ENCODE measurements around the gene IQGAP1. TPM values are rescaled to one million over a fixed set of nuclear protein-coding genes. Genes with fewer than 3 reads are reported as not detected.

The IQGAP1 gene
- total RNA-seq, 1 donor from 2014 or later, result 61.1 TPM

DNA sequence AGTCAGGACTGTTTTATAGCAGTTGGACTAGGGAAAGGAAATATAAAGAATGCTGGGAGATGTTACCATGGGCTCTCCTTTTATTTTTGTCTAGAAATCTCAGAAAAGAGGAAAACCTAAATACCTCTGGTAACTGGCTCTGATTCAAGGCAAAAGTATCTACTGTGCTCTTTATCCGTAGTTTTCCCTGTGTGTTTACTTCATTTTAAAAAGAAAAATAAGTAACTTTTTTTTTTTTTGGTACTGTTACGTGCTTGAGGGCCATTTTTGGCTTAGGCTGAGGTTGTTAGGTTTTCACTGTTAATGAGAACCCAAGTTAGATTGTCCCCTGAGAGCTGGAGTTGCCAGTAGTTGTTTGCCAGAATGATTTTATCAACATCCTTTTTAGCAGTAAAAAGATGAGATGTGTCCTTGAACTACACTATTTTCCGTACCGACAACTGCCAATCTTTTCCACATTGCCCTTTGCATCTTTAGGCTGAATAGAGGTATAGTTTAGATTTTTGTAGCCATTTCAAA is 35.8 kb downstream of the IQGAP1 start:
- no peak overlapping the region for H3K27ac Mint-ChIP-seq (ENCODE audit: unreplicated experiment)
- no peak overlapping the region for H3K4me3 Mint-ChIP-seq (ENCODE audit: unreplicated experiment)

DNA sequence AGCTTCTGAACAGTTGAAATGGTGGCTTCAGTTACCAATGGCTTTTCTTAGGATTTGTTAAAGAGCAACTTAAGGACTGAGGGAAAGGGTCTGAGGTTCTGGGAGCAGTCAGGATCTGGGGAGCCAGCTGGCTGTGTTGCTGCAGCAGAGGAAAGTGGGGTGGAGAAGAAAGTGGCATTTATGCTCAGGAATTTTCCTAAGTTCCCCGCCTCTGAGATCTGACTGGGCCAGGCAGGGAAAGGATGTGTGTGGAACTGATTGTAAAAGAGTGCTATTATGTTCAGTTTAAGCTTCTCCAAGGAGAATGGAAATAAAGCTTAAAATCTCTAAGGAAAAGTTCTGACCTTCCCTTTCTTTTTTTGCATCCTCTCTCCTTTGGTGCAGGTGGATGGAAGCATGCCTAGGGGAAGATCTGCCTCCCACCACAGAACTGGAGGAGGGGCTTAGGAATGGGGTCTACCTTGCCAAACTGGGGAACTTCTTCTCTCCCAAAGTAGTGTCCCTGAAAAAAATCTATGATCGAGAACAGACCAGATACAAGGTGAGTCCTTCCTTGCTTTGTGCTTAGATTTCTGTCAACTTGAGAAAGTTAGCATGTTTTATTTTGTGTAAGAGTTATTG is 37.8 kb downstream of the IQGAP1 start:
- Mint-ChIP-seq H3K9me3 (ENCODE audit: unreplicated experiment) (no peaks in the 10 kb centered on the region), H3K27me3 (ENCODE audit: unreplicated experiment) (no peaks in the 10 kb centered on the region), H3K36me3 (ENCODE audit: unreplicated experiment) (no peaks in the 10 kb centered on the region), H3K4me1 (ENCODE audit: low read depth, unreplicated experiment) (peaks cover 8% of the 10 kb centered on the region), H3K4me3 (ENCODE audit: unreplicated experiment) (no peak overlapping the region), H3K27ac (ENCODE audit: unreplicated experiment) (no peak overlapping the region)
- TF ChIP-seq, protein P1, sequence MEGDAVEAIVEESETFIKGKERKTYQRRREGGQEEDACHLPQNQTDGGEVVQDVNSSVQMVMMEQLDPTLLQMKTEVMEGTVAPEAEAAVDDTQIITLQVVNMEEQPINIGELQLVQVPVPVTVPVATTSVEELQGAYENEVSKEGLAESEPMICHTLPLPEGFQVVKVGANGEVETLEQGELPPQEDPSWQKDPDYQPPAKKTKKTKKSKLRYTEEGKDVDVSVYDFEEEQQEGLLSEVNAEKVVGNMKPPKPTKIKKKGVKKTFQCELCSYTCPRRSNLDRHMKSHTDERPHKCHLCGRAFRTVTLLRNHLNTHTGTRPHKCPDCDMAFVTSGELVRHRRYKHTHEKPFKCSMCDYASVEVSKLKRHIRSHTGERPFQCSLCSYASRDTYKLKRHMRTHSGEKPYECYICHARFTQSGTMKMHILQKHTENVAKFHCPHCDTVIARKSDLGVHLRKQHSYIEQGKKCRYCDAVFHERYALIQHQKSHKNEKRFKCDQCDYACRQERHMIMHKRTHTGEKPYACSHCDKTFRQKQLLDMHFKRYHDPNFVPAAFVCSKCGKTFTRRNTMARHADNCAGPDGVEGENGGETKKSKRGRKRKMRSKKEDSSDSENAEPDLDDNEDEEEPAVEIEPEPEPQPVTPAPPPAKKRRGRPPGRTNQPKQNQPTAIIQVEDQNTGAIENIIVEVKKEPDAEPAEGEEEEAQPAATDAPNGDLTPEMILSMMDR (IDR thresholded peaks at IDR 0.05; ENCODE audit: partially characterized antibody, unreplicated experiment), result no peak
- no peak for DNase-seq

More for the DNA sequence above, 35.8 kb downstream of the IQGAP1 start:
- H3K4me1 Mint-ChIP-seq (ENCODE audit: low read depth, unreplicated experiment), result peaks cover 10% of the 10 kb centered on the region
- H3K27me3 Mint-ChIP-seq (ENCODE audit: unreplicated experiment), result peaks cover 2% of the 10 kb centered on the region
- DNase-seq, result no peak
- no peaks in the 10 kb centered on the region for H3K36me3 Mint-ChIP-seq (ENCODE audit: unreplicated experiment)
- H3K9me3 Mint-ChIP-seq (ENCODE audit: unreplicated experiment), result no peaks in the 10 kb centered on the region
- TF ChIP-seq, protein P1 (IDR thresholded peaks at IDR 0.05; ENCODE audit: partially characterized antibody, unreplicated experiment), result no peak

DNA sequence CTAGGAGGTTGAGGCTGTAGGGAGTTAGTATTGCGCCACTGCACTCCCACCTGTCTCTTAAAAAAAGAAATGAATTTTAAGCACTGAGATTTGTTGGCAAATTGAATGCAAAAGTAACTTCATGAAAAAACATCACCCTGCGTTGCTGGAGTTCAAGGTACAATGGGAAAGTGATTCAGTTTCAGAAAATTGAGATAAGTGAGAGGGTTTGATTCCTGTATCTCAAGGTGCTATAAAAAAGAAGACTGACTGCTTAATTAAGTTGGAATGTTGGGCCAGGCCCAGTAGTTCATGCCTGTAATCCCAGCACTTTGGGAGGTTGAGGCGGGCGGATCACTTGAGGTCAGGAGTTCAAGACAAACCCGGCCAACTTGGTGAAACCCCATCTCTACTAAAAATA is 39.1 kb downstream of the IQGAP1 start:
- DNase-seq, result no peak
- Mint-ChIP-seq H3K36me3 (ENCODE audit: unreplicated experiment) (no peaks in the 10 kb centered on the region), H3K4me3 (ENCODE audit: unreplicated experiment) (no peak overlapping the region), H3K9me3 (ENCODE audit: unreplicated experiment) (no peaks in the 10 kb centered on the region), H3K27ac (ENCODE audit: unreplicated experiment) (no peak overlapping the region), H3K4me1 (ENCODE audit: low read depth, unreplicated experiment) (peaks cover 12% of the 10 kb centered on the region), H3K27me3 (ENCODE audit: unreplicated experiment) (no peaks in the 10 kb centered on the region)
- TF ChIP-seq, protein P1 (IDR thresholded peaks at IDR 0.05; ENCODE audit: partially characterized antibody, unreplicated experiment), result no peak

DNA sequence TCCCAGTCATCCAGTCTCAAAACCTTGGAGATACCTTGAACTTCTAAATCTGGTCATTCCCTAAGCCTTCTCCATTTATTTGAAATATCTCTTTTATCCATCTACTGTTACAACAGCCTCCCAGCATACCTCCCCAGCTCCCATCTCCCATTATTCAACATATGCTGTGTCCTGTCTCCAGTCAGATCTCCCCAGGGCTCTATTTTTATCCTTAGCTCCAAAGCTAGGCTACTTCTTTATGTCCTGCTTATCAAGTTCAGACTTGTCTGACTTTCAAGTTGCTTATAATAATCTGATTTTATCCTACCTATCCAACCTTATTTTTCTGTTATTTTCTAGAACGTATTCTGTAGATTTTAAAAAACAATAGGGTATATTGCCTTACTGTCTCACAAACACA is 44.2 kb downstream of the IQGAP1 start:
- Mint-ChIP-seq H3K36me3 (ENCODE audit: unreplicated experiment) (no peaks in the 10 kb centered on the region), H3K27me3 (ENCODE audit: unreplicated experiment) (peaks cover 2% of the 10 kb centered on the region), H3K4me3 (ENCODE audit: unreplicated experiment) (peak overlapping the region; percentile 4), H3K27ac (ENCODE audit: unreplicated experiment) (peak overlapping the region; percentile 68), H3K9me3 (ENCODE audit: unreplicated experiment) (no peaks in the 10 kb centered on the region), H3K4me1 (ENCODE audit: low read depth, unreplicated experiment) (peaks cover 13% of the 10 kb centered on the region)
- TF ChIP-seq, protein P1 (IDR thresholded peaks at IDR 0.05; ENCODE audit: partially characterized antibody, unreplicated experiment), result no peak
- DNase-seq, result no peak

DNA sequence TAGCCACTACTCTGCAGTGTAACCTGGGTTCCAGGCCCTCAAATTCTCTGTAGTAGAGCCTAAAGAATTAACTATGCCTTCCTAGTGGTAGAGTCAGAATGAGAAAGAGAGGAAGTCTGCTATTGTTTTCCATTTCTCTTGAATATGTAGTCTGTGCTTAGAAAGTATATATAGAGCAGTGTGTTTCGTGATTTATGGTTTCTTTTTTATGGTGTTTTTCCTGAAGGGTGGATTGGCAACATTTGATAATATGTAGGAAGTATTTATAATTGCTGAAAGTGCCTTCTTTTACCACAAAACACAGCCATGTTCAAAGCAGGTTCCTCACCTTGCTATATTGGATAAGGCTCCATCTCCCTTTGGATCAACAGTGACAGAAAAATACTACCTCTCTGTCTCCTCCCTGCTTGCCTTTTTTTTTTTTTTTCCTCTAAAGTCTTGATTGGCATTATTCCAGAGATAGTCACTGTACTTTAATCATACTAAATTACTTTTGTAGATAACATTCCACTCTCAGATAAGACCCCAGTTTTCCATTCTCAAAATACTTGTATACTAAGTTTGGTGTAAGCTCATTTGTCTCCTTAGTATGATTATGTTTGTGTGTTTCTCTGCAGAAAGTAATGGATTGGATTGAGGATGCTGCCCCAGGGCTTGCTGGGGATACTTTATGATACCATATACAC is 47.8 kb downstream of the IQGAP1 start:
- Mint-ChIP-seq H3K27me3 (ENCODE audit: unreplicated experiment) (peaks cover 2% of the 10 kb centered on the region), H3K9me3 (ENCODE audit: unreplicated experiment) (no peaks in the 10 kb centered on the region), H3K27ac (ENCODE audit: unreplicated experiment) (no peak overlapping the region), H3K36me3 (ENCODE audit: unreplicated experiment) (no peaks in the 10 kb centered on the region), H3K4me1 (ENCODE audit: low read depth, unreplicated experiment) (peaks cover 13% of the 10 kb centered on the region), H3K4me3 (ENCODE audit: unreplicated experiment) (no peak overlapping the region)
- TF ChIP-seq, protein P1 (IDR thresholded peaks at IDR 0.05; ENCODE audit: partially characterized antibody, unreplicated experiment), result no peak
- no peak for DNase-seq

Measured in glutamatergic neuron (in vitro differentiated cells).